ENCODE results near the gene SYT3.

SYT3 gene

GRCh38 chr19:50639121-50640112 is at the start of gene SYT3:
TSS of gene SYT3 (minus strand) at chr19:50639881. CDS start at chr19:50637411, 2,470 bp downstream.
- no peak within 1 kb of the TSS for H3K9ac ChIP-seq (ENCODE audit: low read depth, low read length)
- H3K27ac ChIP-seq (ENCODE audit: low read depth, low read length) = no peak within 1 kb of the TSS
- peak within 1 kb of the TSS; percentile 82 for H3K4me3 ChIP-seq (ENCODE audit: low read depth, low read length)
- peaks cover 24% of the 10 kb centered on the region for H3K27me3 ChIP-seq (ENCODE audit: control insufficient read depth, insufficient read depth, low read length)
- H3K36me3 ChIP-seq (ENCODE audit: control insufficient read depth, insufficient read depth, low read length) = no peaks in the 10 kb centered on the region
- peaks cover 4% of the 10 kb centered on the region; the same call in 1 of the 2 replicates for H3K4me1 ChIP-seq (ENCODE audit: control insufficient read depth, insufficient read depth, low read length)
- H3K9me3 ChIP-seq (ENCODE audit: control insufficient read depth, insufficient read depth, low read length) = peaks cover 4% of the 10 kb centered on the region; the same call in 1 of the 2 replicates

- Histone ChIP-seq H3K4me3 (ENCODE audit: low read depth, low read length) (no peak overlapping the region), H3K9ac (ENCODE audit: low read depth, low read length) (no peak overlapping the region), H3K27ac (ENCODE audit: low read depth, low read length) (no peak overlapping the region), H3K27me3 (ENCODE audit: control insufficient read depth, insufficient read depth, low read length) (peaks cover 85% of the 10 kb centered on the region), H3K4me1 (ENCODE audit: control insufficient read depth, insufficient read depth, low read length) (peaks cover 3% of the 10 kb centered on the region; the same call in 1 of the 2 replicates), H3K9me3 (ENCODE audit: control insufficient read depth, insufficient read depth, low read length) (no peaks in the 10 kb centered on the region), H3K36me3 (ENCODE audit: control insufficient read depth, insufficient read depth, low read length) (no peaks in the 10 kb centered on the region)
Observed at GRCh38 chr19:50688766-50689165, 49.1 kb upstream of the SYT3 start.

DNA sequence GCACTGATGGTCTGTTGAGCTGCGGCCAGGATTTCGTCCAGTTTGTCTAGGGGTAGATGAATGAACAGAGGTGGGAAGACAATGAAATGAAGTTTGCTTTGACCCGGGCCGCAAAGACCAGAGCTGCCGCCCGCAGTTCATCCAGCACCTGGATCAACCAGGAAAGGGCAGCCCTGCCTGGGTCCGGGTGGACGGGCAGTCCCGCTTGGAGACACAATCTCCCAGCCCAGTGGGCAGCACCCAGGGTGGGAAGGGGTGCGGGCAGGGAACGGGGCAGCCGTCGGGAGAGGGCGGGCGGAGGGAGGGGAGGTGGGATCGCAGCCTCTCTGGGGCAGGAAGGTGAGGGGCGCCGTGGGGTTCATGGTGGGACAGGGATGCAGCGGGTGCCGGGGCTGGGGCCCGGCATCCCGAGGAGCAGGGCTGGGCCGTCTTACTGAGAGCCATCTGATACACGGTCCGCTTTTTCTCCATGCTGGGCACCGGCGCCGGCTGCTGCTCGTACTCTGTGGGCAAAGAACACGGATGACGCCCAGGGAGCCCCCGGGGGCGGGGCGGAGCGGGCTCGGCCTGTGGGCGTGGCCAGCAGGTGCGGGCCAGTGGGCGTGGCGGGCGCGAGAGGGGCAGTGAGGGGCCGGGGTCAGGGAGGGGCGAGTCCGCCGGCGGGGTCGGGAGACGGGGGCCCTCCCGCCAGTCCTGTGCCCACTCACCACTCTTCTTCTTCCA is 46.8 kb upstream of the SYT3 start:
- H3K4me1 ChIP-seq (ENCODE audit: control insufficient read depth, insufficient read depth, low read length) = no peaks in the 10 kb centered on the region
- no peak overlapping the region for H3K27ac ChIP-seq (ENCODE audit: low read depth, low read length)
- H3K36me3 ChIP-seq (ENCODE audit: control insufficient read depth, insufficient read depth, low read length) = no peaks in the 10 kb centered on the region
- no peak overlapping the region for H3K9ac ChIP-seq (ENCODE audit: low read depth, low read length)
- H3K4me3 ChIP-seq (ENCODE audit: low read depth, low read length) = peak overlapping the region; percentile 47; the same call in 1 of the 2 replicates
- H3K9me3 ChIP-seq (ENCODE audit: control insufficient read depth, insufficient read depth, low read length) = no peaks in the 10 kb centered on the region
- H3K27me3 ChIP-seq (ENCODE audit: control insufficient read depth, insufficient read depth, low read length) = peaks cover 79% of the 10 kb centered on the region

GRCh38 chr19:50679177-50680125 is 39.8 kb upstream of the SYT3 start:
- H3K36me3 ChIP-seq (ENCODE audit: control insufficient read depth, insufficient read depth, low read length) = no peaks in the 10 kb centered on the region
- no peak overlapping the region for H3K27ac ChIP-seq (ENCODE audit: low read depth, low read length)
- H3K4me3 ChIP-seq (ENCODE audit: low read depth, low read length) = no peak overlapping the region
- H3K4me1 ChIP-seq (ENCODE audit: control insufficient read depth, insufficient read depth, low read length) = peaks cover 5% of the 10 kb centered on the region
- H3K27me3 ChIP-seq (ENCODE audit: control insufficient read depth, insufficient read depth, low read length) = peaks cover 39% of the 10 kb centered on the region
- H3K9me3 ChIP-seq (ENCODE audit: control insufficient read depth, insufficient read depth, low read length) = no peaks in the 10 kb centered on the region
- no peak overlapping the region for H3K9ac ChIP-seq (ENCODE audit: low read depth, low read length)

DNA sequence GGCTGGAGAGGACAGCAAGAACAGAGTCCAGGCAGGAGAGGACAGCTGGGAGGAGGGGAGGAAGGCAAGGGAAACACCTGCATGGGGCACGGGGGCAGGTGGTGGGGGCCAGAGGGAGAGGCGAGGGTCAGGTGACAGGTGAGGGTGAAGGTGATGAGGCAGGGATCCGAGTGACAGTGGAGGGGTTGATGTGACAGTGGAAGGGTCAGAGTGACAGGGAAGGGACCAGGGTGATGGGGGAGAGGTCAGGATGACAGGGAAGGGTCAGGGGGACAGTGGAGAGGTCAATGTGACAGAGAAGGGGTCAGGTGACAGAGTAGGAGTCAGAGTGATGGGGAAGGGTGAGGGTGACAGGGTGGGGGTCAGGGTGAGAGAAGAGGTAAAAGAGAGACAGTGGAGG is 38.6 kb upstream of the SYT3 start:
- Histone ChIP-seq H3K27me3 (ENCODE audit: control insufficient read depth, insufficient read depth, low read length) (peaks cover 36% of the 10 kb centered on the region), H3K4me1 (ENCODE audit: control insufficient read depth, insufficient read depth, low read length) (peaks cover 6% of the 10 kb centered on the region), H3K27ac (ENCODE audit: low read depth, low read length) (no peak overlapping the region), H3K9me3 (ENCODE audit: control insufficient read depth, insufficient read depth, low read length) (no peaks in the 10 kb centered on the region), H3K36me3 (ENCODE audit: control insufficient read depth, insufficient read depth, low read length) (no peaks in the 10 kb centered on the region), H3K9ac (ENCODE audit: low read depth, low read length) (no peak overlapping the region), H3K4me3 (ENCODE audit: low read depth, low read length) (no peak overlapping the region)

DNA sequence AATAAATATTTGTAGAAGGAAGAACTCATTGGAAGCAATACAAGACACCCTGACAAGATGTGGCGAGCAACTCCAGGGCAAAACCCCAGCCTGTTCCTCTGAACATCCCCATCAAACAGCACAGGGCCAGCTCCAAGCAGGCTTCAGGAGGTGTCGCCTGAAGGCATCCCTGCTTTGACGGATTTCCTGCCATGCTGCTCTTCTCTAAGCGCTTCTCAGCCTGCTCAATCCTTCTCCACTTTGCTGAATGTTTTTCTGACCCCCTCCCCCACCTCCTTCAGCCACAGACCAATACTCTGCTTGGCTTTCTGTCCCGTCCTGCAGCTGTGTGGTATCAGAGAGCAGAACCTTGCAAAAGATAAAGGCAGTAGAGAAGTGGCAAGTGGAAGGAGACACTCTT is 38.0 kb upstream of the SYT3 start:
- Histone ChIP-seq H3K27ac (ENCODE audit: low read depth, low read length) (peak overlapping the region; percentile 14), H3K36me3 (ENCODE audit: control insufficient read depth, insufficient read depth, low read length) (no peaks in the 10 kb centered on the region), H3K9me3 (ENCODE audit: control insufficient read depth, insufficient read depth, low read length) (no peaks in the 10 kb centered on the region), H3K9ac (ENCODE audit: low read depth, low read length) (no peak overlapping the region), H3K4me1 (ENCODE audit: control insufficient read depth, insufficient read depth, low read length) (peaks cover 8% of the 10 kb centered on the region), H3K4me3 (ENCODE audit: low read depth, low read length) (no peak overlapping the region), H3K27me3 (ENCODE audit: control insufficient read depth, insufficient read depth, low read length) (peaks cover 36% of the 10 kb centered on the region)

DNA sequence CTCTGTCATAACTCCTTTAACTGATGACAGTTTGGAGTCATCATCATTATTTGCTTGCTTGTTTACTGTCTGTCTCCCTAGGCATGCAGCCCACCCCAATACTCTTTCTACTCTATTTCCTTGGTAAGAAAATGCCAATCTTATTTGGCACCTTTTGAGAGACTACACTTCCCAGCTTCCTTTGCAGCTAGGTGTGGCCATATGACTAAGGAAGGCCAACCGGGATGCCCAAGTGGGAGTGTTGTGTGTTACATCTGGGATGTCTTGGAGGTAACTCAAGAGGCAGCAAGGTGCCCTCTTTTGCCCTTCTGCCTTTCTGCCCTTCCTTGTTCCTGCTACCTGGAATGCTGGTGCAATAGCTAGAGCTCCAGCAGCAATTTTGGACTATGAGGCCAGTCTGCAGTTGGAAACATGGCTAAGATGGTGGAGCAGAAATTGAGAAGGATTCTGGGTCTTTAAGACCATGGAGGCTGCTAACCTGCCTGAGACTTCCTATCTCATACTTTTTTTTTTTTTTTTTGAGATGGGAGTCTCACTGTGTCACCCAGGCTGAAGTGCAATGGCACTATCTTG is 37.0 kb upstream of the SYT3 start:
- Histone ChIP-seq H3K36me3 (ENCODE audit: control insufficient read depth, insufficient read depth, low read length) (no peaks in the 10 kb centered on the region), H3K4me3 (ENCODE audit: low read depth, low read length) (no peak overlapping the region), H3K9me3 (ENCODE audit: control insufficient read depth, insufficient read depth, low read length) (no peaks in the 10 kb centered on the region), H3K4me1 (ENCODE audit: control insufficient read depth, insufficient read depth, low read length) (peaks cover 8% of the 10 kb centered on the region), H3K27ac (ENCODE audit: low read depth, low read length) (no peak overlapping the region), H3K9ac (ENCODE audit: low read depth, low read length) (no peak overlapping the region), H3K27me3 (ENCODE audit: control insufficient read depth, insufficient read depth, low read length) (peaks cover 40% of the 10 kb centered on the region)

GRCh38 chr19:50673118-50673517 is 33.4 kb upstream of the SYT3 start:
- Histone ChIP-seq H3K36me3 (ENCODE audit: control insufficient read depth, insufficient read depth, low read length) (no peaks in the 10 kb centered on the region), H3K27me3 (ENCODE audit: control insufficient read depth, insufficient read depth, low read length) (peaks cover 42% of the 10 kb centered on the region), H3K9me3 (ENCODE audit: control insufficient read depth, insufficient read depth, low read length) (no peaks in the 10 kb centered on the region), H3K4me1 (ENCODE audit: control insufficient read depth, insufficient read depth, low read length) (peaks cover 8% of the 10 kb centered on the region), H3K27ac (ENCODE audit: low read depth, low read length) (no peak overlapping the region), H3K4me3 (ENCODE audit: low read depth, low read length) (no peak overlapping the region), H3K9ac (ENCODE audit: low read depth, low read length) (no peak overlapping the region)

- no peak overlapping the region for H3K9ac ChIP-seq (ENCODE audit: low read depth, low read length)
- 0 out of 2 replicates have a peak, but pooled peaks cover 3% of the 10 kb centered on the region for H3K4me1 ChIP-seq (ENCODE audit: control insufficient read depth, insufficient read depth, low read length)
- H3K36me3 ChIP-seq (ENCODE audit: control insufficient read depth, insufficient read depth, low read length) = no peaks in the 10 kb centered on the region
- H3K4me3 ChIP-seq (ENCODE audit: low read depth, low read length) = no peak overlapping the region
- peaks cover 65% of the 10 kb centered on the region for H3K27me3 ChIP-seq (ENCODE audit: control insufficient read depth, insufficient read depth, low read length)
- no peaks in the 10 kb centered on the region for H3K9me3 ChIP-seq (ENCODE audit: control insufficient read depth, insufficient read depth, low read length)
- no peak overlapping the region for H3K27ac ChIP-seq (ENCODE audit: low read depth, low read length)
Observed at GRCh38 chr19:50670102-50670380, 30.4 kb upstream of the SYT3 start.
